Rectal smooth muscle tissue (tissue), 1 donor: ENCODE data around the gene CACNG4.

Experiments
- H3K27ac ChIP-seq: one replicate; pipeline ENCODE4 v1.7.0; 2013; ENCODE audit warnings: low read depth, low read length, inconsistent platforms
- H3K27me3 ChIP-seq: one replicate; pipeline ENCODE4 v1.7.0; 2013; ENCODE audit warnings: low read length; ENCODE audit not compliant: control insufficient read depth, insufficient read depth
- H3K36me3 ChIP-seq: one replicate; pipeline ENCODE4 v1.7.0; 2013; ENCODE audit warnings: low read length; ENCODE audit not compliant: control insufficient read depth, insufficient read depth
- H3K4me1 ChIP-seq: one replicate; pipeline ENCODE4 v1.7.0; 2013; ENCODE audit warnings: low read length; ENCODE audit not compliant: control insufficient read depth, insufficient read depth
- H3K4me3 ChIP-seq: one replicate; pipeline ENCODE4 v1.7.0; 2013; ENCODE audit warnings: low read length
- H3K9ac ChIP-seq: one replicate; pipeline ENCODE4 v1.7.0; 2013; ENCODE audit warnings: low read length

CACNG4 gene

DNA sequence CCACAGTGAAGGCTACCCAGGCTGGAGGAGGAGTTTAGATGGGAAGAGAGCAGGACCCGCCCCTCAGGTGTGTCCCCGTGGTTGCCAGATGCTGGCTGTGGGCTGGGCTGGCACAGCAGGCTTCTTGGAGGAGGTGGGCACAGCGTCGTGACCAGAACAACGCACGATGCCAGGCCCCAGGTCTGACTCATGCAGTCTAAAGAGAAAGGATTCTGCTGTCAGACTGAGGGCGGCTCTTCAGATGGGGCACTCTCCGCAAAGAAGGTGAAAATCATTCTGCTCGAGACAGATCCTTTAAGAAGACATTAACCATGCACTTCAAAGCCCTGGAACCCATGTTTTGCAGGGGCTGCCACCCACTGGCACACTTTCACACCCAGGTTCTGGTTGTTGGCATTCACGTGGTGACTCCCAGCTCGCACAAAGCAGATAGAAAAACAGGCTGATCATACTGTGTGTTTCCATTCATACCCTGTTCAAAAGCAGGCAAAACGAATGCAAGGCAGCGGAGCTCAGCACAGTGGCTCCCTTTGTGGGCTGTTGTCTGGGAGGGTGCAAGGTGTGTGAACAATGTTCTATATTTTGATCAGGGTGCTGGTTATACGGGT, 19.0 kb downstream of the CACNG4 start:
- peaks cover 2% of the 10 kb centered on the region for H3K27me3 ChIP-seq
- H3K9ac ChIP-seq, result no peak overlapping the region
- H3K4me1 ChIP-seq, result no peaks in the 10 kb centered on the region
- no peak overlapping the region for H3K4me3 ChIP-seq
- no peak overlapping the region for H3K27ac ChIP-seq
- no peaks in the 10 kb centered on the region for H3K36me3 ChIP-seq

- no peak overlapping the region for H3K9ac ChIP-seq
- H3K27ac ChIP-seq, result no peak overlapping the region
- no peak overlapping the region for H3K4me3 ChIP-seq
- peaks cover 3% of the 10 kb centered on the region for H3K27me3 ChIP-seq
- H3K36me3 ChIP-seq, result no peaks in the 10 kb centered on the region
- no peaks in the 10 kb centered on the region for H3K4me1 ChIP-seq
These were observed 20.2 kb downstream of the CACNG4 start for GRCh38 chr17:66984730-66985129.

GRCh38 chr17:66985338-66986237, 21.1 kb downstream of the CACNG4 start:
- H3K36me3 ChIP-seq, result no peaks in the 10 kb centered on the region
- peaks cover 3% of the 10 kb centered on the region for H3K27me3 ChIP-seq
- H3K9ac ChIP-seq, result no peak overlapping the region
- H3K4me3 ChIP-seq, result no peak overlapping the region
- H3K27ac ChIP-seq, result no peak overlapping the region
- no peaks in the 10 kb centered on the region for H3K4me1 ChIP-seq

GRCh38 chr17:66986659-66987058, 22.2 kb downstream of the CACNG4 start:
- peaks cover 3% of the 10 kb centered on the region for H3K27me3 ChIP-seq
- no peak overlapping the region for H3K27ac ChIP-seq
- no peaks in the 10 kb centered on the region for H3K36me3 ChIP-seq
- no peaks in the 10 kb centered on the region for H3K4me1 ChIP-seq
- H3K4me3 ChIP-seq, result no peak overlapping the region
- H3K9ac ChIP-seq, result no peak overlapping the region

- H3K27me3 ChIP-seq, result peaks cover 3% of the 10 kb centered on the region
These were observed 22.6 kb downstream of the CACNG4 start for GRCh38 chr17:66987059-66987616.

GRCh38 chr17:66988069-66988798, 23.7 kb downstream of the CACNG4 start:
- Histone ChIP-seq H3K27me3 (peaks cover 3% of the 10 kb centered on the region), H3K9ac (no peak overlapping the region), H3K36me3 (no peaks in the 10 kb centered on the region), H3K27ac (no peak overlapping the region), H3K4me1 (no peaks in the 10 kb centered on the region), H3K4me3 (no peak overlapping the region)

More at GRCh38 chr17:66987059-66987616, 22.6 kb downstream of the CACNG4 start:
- Histone ChIP-seq H3K9ac (no peak overlapping the region), H3K27ac (no peak overlapping the region), H3K4me3 (no peak overlapping the region), H3K4me1 (no peaks in the 10 kb centered on the region), H3K36me3 (no peaks in the 10 kb centered on the region)

GRCh38 chr17:66989076-66989475, 24.6 kb downstream of the CACNG4 start:
- Histone ChIP-seq H3K4me3 (no peak overlapping the region), H3K27me3 (peaks cover 3% of the 10 kb centered on the region), H3K27ac (no peak overlapping the region), H3K36me3 (no peaks in the 10 kb centered on the region), H3K9ac (no peak overlapping the region), H3K4me1 (no peaks in the 10 kb centered on the region)

DNA sequence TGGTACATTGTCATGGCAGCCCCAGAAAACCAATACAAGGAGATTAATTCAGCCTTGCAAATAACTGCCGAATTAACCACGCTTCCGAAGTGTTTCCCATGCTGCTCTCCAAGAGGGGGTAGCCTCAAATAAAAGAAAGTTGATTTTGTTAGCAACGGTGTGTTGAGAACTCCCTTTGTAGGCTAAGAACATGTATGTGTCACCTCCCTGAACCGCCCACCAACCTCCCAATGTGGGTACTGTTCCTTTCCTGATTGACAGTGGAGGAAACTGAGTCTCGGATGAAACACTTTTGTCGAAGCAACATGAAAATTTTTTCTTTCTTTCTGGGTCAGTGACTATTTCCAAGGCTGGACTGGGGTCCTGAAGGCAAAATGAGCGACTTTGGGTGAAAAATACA, 25.1 kb downstream of the CACNG4 start:
- Histone ChIP-seq H3K27me3 (peaks cover 6% of the 10 kb centered on the region), H3K9ac (no peak overlapping the region), H3K36me3 (no peaks in the 10 kb centered on the region), H3K27ac (no peak overlapping the region), H3K4me1 (no peaks in the 10 kb centered on the region), H3K4me3 (no peak overlapping the region)

GRCh38 chr17:66990047-66990446, 25.5 kb downstream of the CACNG4 start:
- Histone ChIP-seq H3K9ac (no peak overlapping the region), H3K4me3 (no peak overlapping the region), H3K36me3 (no peaks in the 10 kb centered on the region), H3K4me1 (no peaks in the 10 kb centered on the region), H3K27ac (no peak overlapping the region), H3K27me3 (peaks cover 6% of the 10 kb centered on the region)

GRCh38 chr17:66992911-66993442, 28.5 kb downstream of the CACNG4 start:
- Histone ChIP-seq H3K4me3 (no peak overlapping the region), H3K9ac (no peak overlapping the region), H3K4me1 (no peaks in the 10 kb centered on the region), H3K27me3 (peaks cover 6% of the 10 kb centered on the region), H3K27ac (no peak overlapping the region), H3K36me3 (no peaks in the 10 kb centered on the region)

GRCh38 chr17:66994361-66994760, 29.9 kb downstream of the CACNG4 start:
- no peaks in the 10 kb centered on the region for H3K36me3 ChIP-seq

GRCh38 chr17:66994930-66995535, 30.5 kb downstream of the CACNG4 start:
- Histone ChIP-seq H3K27me3 (peaks cover 3% of the 10 kb centered on the region), H3K4me3 (no peak overlapping the region), H3K27ac (no peak overlapping the region), H3K36me3 (no peaks in the 10 kb centered on the region), H3K4me1 (no peaks in the 10 kb centered on the region), H3K9ac (no peak overlapping the region)

More at GRCh38 chr17:66994361-66994760, 29.9 kb downstream of the CACNG4 start:
- Histone ChIP-seq H3K4me3 (no peak overlapping the region), H3K4me1 (no peaks in the 10 kb centered on the region), H3K27me3 (peaks cover 3% of the 10 kb centered on the region), H3K27ac (no peak overlapping the region), H3K9ac (no peak overlapping the region)
